GM13977 (cell line): ENCODE data around the gene SLC35E4.

Experiments used
- DNase-seq: peaks from one replicate; pipeline ENCODE4 v3.0.0; 2012; ENCODE audit warnings: low spot score
- in situ Hi-C: fragments of 300-500 bp; cut with MboI; formaldehyde crosslinking; loops from one replicate; pipeline ENCODE4 v1.12.0; 2022; ENCODE audit warnings: low sequenced_read_pairs, low pct_unique_long_range_greater_than_20kb, mixed read lengths, inconsistent platforms; ENCODE audit not compliant: unreplicated experiment
- TF ChIP-seq, protein P1 (sequence below): IDR thresholded peaks from 2 replicates; pipeline ENCODE4 v1.5.1; 2012; ENCODE audit warnings: mild to moderate bottlenecking, control low read depth; ENCODE audit not compliant: insufficient read depth; ENCODE audit errors: extremely low read depth, missing control alignments

The SLC35E4 gene

DNA sequence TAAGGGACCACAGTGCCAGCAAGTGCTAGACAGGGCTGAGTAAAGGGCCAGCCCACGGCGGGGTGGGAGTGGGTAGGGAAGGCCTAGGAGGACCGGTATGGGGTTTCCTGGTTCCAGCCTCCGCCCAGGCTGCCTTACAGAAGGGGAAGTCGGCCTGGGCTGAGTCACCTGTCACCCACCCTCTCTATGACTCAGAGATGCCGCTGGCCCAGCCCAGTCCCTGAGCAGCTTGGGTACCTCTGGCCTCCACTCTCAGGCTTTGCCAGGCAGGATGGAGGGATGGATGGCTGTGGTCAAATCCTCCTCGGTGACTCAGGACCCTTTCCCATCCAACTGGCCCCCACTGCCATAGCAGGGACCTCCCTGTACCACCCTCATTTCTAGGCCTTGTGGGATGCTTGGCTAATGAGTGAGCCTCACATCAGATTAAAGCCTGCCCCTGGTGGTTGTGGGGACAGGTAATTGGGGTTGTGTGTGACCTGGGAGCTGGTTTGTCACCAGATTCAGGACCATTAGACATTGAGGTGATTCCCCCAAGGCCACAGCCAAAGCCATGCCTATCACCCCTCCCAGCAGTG lies 13.9 kb downstream of the SLC35E4 start:
- TF ChIP-seq, protein P1, sequence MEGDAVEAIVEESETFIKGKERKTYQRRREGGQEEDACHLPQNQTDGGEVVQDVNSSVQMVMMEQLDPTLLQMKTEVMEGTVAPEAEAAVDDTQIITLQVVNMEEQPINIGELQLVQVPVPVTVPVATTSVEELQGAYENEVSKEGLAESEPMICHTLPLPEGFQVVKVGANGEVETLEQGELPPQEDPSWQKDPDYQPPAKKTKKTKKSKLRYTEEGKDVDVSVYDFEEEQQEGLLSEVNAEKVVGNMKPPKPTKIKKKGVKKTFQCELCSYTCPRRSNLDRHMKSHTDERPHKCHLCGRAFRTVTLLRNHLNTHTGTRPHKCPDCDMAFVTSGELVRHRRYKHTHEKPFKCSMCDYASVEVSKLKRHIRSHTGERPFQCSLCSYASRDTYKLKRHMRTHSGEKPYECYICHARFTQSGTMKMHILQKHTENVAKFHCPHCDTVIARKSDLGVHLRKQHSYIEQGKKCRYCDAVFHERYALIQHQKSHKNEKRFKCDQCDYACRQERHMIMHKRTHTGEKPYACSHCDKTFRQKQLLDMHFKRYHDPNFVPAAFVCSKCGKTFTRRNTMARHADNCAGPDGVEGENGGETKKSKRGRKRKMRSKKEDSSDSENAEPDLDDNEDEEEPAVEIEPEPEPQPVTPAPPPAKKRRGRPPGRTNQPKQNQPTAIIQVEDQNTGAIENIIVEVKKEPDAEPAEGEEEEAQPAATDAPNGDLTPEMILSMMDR, result no peak
- peak; percentile 82 for DNase-seq
- in situ Hi-C loops, result loop anchor here (25.0 kb wide), 1 partner anchor 238 kb away; no protein-coding TSS in a partner anchor

DNA sequence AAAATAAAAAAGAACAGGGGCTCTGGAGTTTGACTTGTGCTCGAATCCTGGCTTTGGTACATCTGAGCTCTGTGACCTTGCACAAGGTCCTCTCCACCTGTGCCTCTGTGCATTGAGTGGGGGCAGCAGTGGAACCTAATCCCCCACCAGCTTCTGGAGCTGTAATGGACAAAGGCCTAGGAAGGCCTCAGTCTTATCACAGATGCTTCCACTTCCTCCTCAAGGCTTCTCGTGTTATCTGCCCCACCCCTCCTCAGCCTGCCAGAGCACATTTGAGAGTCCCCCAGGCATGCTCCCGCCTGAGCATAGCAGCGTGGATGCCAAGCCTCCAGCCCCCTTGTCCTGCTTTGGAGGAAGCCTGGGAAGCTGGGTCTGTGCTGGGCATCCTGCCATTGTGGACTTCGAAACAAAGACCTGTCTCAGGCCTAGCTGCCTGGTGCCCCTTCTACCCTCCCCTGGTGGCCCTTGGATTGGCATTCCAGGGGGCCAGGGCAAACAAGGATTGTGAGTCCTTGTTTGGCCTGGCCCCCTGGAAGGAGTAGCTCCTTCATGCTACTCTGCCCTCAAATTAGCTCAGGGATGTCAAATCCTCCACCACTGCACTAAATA lies 15.0 kb downstream of the SLC35E4 start:
- in situ Hi-C loops, result no loop called here
- no peak for DNase-seq
- TF ChIP-seq, protein P1, result no peak

DNA sequence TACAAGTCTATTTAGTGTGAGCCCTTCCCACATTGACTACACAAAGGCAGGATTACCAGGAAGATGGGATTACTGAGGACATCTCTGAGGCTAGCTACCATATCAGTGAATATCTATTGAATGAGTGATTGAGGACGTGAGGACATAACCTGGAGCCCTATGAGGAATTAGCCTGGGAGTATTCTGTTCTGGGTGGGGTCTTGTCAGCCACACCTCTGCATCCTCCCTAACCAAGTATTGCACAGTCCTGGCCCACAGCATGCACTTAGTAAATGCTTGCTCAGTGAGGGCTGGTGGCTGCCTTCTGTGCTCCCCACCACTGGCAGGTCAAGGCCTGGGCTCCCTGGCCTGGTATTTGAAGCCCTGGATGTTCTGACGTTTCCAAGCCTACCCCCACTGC lies 17.3 kb downstream of the SLC35E4 start:
- TF ChIP-seq, protein P1, result no peak
- in situ Hi-C loops, result no loop called here
- DNase-seq, result no peak

DNA sequence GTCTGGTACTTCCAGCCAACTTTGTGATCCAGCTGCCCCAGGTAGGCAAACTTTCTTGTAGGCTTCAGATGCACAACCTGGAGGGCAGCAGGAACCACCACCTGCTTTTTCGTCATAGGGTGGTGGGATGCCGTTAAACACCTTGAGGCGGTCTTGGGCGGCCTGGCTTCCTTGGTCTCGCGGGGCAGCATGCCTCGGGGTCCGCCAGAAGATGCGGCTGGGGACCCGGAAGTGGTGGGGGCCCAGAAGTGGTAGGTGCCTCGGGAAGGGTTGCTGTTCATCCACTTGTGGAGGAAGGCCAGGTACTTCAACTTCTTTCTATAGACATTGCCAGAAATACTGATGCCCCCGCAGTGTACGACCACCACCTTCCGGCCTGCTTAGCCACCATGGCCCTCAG lies 18.8 kb downstream of the SLC35E4 start:
- DNase-seq, result no peak
- in situ Hi-C loops, result no loop called here

DNA sequence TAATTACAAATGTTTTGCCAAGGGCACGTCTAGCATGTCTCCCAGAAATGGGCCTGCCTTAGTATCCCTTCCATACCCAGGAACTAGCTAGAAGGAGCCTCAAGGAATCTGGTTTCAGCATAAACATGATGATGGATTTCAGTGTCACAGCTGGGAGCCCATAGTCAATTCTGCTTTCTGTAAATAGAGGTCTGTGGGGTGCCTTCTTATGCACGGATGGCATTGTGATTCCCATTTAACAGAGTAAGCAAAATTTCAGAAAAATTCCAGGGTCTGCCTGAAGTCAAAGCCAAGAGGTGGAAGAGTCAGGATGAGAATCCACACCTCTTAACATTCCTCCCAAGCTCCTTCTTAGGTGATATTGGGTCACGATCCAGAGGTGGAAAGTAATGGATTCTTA lies 20.0 kb downstream of the SLC35E4 start:
- TF ChIP-seq, protein P1, result no peak
- in situ Hi-C loops, result no loop called here
- no peak for DNase-seq

More for the DNA sequence above, 18.8 kb downstream of the SLC35E4 start:
- TF ChIP-seq, protein P1, result no peak

DNA sequence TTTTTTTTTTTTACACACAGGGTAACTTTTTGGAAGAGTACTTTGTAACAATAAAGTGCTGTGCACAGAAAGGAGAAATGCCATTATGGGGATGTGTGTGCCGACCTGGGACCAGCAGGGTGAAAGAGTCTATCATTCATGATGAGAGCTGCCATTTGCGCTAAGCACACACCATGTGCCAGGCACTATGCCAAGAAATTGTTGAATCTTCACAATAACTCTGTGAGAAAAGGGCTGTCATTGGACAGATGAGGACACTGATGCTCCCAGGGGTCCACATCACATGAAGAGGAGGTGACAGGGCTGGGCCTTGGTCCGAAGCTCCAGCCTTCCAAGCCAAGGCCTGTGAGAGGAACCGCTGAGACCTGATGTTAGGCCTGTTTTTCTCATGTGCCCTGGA lies 26.5 kb downstream of the SLC35E4 start:
- DNase-seq, result no peak
- in situ Hi-C loops, result no loop called here
- TF ChIP-seq, protein P1, result no peak
